GM21390 (cell line): ENCODE results near the gene TK1.

Experiments
- ATAC-seq: cut with Tn5 transposase; IDR thresholded peaks from one replicate; pipeline ENCODE4 v1.9.1; 2021; ENCODE audit not compliant: unreplicated experiment

TK1 gene

GRCh38 chr17:78135858-78136500, 50.9 kb downstream of the TK1 start:
- ATAC-seq, result no peak

- ATAC-seq, result no peak
Measured at GRCh38 chr17:78134899-78135385, 51.9 kb downstream of the TK1 start.

GRCh38 chr17:78133971-78134898, 52.6 kb downstream of the TK1 start:
- ATAC-seq, result no peak

GRCh38 chr17:78133179-78133951, 53.5 kb downstream of the TK1 start:
- ATAC-seq, result no peak

- no peak for ATAC-seq
Measured at GRCh38 chr17:78132767-78133178, 54.1 kb downstream of the TK1 start.

GRCh38 chr17:78132084-78132676, 54.7 kb downstream of the TK1 start:
- ATAC-seq, result no peak

- ATAC-seq, result no peak
Measured at GRCh38 chr17:78131172-78132083, 55.4 kb downstream of the TK1 start.

GRCh38 chr17:78130437-78131101, 56.3 kb downstream of the TK1 start, which contains the start of gene TMC8:
Gene TMC8, plus strand, starts transcription at chr17:78130771. Its CDS starts 818 bp downstream, at chr17:78131589.
- ATAC-seq, result no peak

- no peak for ATAC-seq
Measured at GRCh38 chr17:78130090-78130436, 56.8 kb downstream of the TK1 start.

- ATAC-seq, result no peak
Measured at GRCh38 chr17:78129351-78130089, 57.3 kb downstream of the TK1 start.

- ATAC-seq, result no peak
Measured at GRCh38 chr17:78128551-78129350, 58.1 kb downstream of the TK1 start, which contains the start of gene TMC6. Gene TMC6, minus strand, starts transcription at chr17:78128755. Its CDS starts 1,923 bp downstream, at chr17:78126832.

- ATAC-seq, result no peak
Measured at GRCh38 chr17:78127888-78128550, 58.8 kb downstream of the TK1 start.

- no peak for ATAC-seq
Measured at GRCh38 chr17:78127239-78127887, 59.5 kb downstream of the TK1 start.

GRCh38 chr17:78126895-78127238, 60.0 kb downstream of the TK1 start:
- no peak for ATAC-seq

GRCh38 chr17:78125976-78126894, 60.6 kb downstream of the TK1 start:
- no peak for ATAC-seq
